AG04450 (cell line): ENCODE results near the gene CFAP210. TPM values are rescaled to one million over a fixed set of nuclear protein-coding genes. Genes with fewer than 3 reads are reported as not detected.

Source experiments
- polyA plus RNA-seq: library from polyadenylated mRNA; depleted of rRNA; stranded (reverse); fragments of >200 nt; gene quantifications from 2 replicates; pipeline ENCODE4 v1.2.3, GENCODE V29; 2011; rRNA removed
- small RNA-seq: library from RNA; depleted of rRNA; stranded (forward); fragments of <200 nt; gene quantifications from one replicate; pipeline ENCODE3, GENCODE V24; 2012; ENCODE audit warnings: low read depth; ENCODE audit not compliant: insufficient read length

The CFAP210 gene
- polyA plus RNA-seq, 1 experiment: not detected

Small RNA genes lying within 50 kb of the gene (small RNA-seq; reads per million reads assigned to genes)
- gene RF00432: not detected

Other genes starting within 250 kb of the CFAP210 start
- gene BBS5, start 214.9 kb downstream of the CFAP210 start, polyA plus RNA-seq: 2.0 and 2.1 TPM in 2 replicates
- 0.22 and 0.26 TPM in 2 replicates for gene KLHL41, start 184.7 kb downstream of the CFAP210 start, polyA plus RNA-seq
- gene FASTKD1, start 120.5 kb downstream of the CFAP210 start, polyA plus RNA-seq: 15.8 and 23.1 TPM in 2 replicates
- gene PPIG, start 110.1 kb downstream of the CFAP210 start, polyA plus RNA-seq: 26.9 and 47.1 TPM in 2 replicates
- 1.3 and 1.9 TPM in 2 replicates for gene PHOSPHO2, start 64 bp upstream of the CFAP210 start, polyA plus RNA-seq
- 5.9 and 8.0 TPM in 2 replicates for gene KLHL23, start 39.4 kb upstream of the CFAP210 start, polyA plus RNA-seq
- 100 and 161 TPM in 2 replicates for gene SSB, start 104.5 kb upstream of the CFAP210 start, polyA plus RNA-seq
- 34.3 and 45.0 TPM in 2 replicates for gene METTL5, start 130.5 kb upstream of the CFAP210 start, polyA plus RNA-seq
- 15.7 and 20.3 TPM in 2 replicates for gene UBR3, start 133.0 kb upstream of the CFAP210 start, polyA plus RNA-seq